Neural progenitor cell (in vitro differentiated cells): ENCODE results near the gene COLEC12. TPM values are rescaled to one million over a fixed set of nuclear protein-coding genes. Genes with fewer than 3 reads are reported as not detected.
A peak's percentile ranks its signal among the peaks of the same experiment; 100 is the strongest.

Experiments
- DNase-seq: peaks from one replicate; pipeline ENCODE4 v3.0.0-alpha.2; 2016; ENCODE audit warnings: low spot score
- H2AFZ ChIP-seq: fragments of 200-600 bp; sonication (generic); replicated peaks from 2 replicates; pipeline ENCODE4 v1.6.1; 2016; ENCODE audit warnings: antibody characterized with exemption
- H3F3A ChIP-seq: fragments of 200-600 bp; sonication (generic); 2 replicates; pipeline ENCODE4 v1.6.1; 2016; ENCODE audit warnings: antibody characterized with exemption, low read depth
- H3K27ac ChIP-seq: fragments of 200-600 bp; sonication (generic); 2 replicates; pipeline ENCODE4 v1.5.1; 2016; ENCODE audit warnings: mild to moderate bottlenecking
- H3K27me3 ChIP-seq: fragments of 200-600 bp; sonication (generic); 2 replicates; pipeline ENCODE4 v1.6.1; 2016; ENCODE audit warnings: mild to moderate bottlenecking, moderate library complexity
- H3K36me3 ChIP-seq: fragments of 200-600 bp; sonication (generic); 2 replicates; pipeline ENCODE4 v1.5.1; 2016
- H3K4me1 ChIP-seq: fragments of 200-600 bp; sonication (generic); 2 replicates; pipeline ENCODE4 v1.6.1; 2016; ENCODE audit warnings: mixed run types
- H3K4me2 ChIP-seq: fragments of 200-600 bp; sonication (generic); 2 replicates; pipeline ENCODE4 v1.6.1; 2016
- H3K4me3 ChIP-seq: fragments of 200-600 bp; sonication (generic); 2 replicates; pipeline ENCODE4 v1.5.1; 2016
- H3K79me2 ChIP-seq: fragments of 200-600 bp; sonication (generic); 2 replicates; pipeline ENCODE4 v1.6.1; 2016; ENCODE audit warnings: low read depth
- H3K9ac ChIP-seq: fragments of 200-600 bp; sonication (generic); 2 replicates; pipeline ENCODE4 v1.6.1; 2016
- H3K9me3 ChIP-seq: fragments of 200-600 bp; sonication (generic); 2 replicates; pipeline ENCODE4 v1.5.1; 2016; ENCODE audit warnings: low read depth
- H4K20me1 ChIP-seq: fragments of 200-600 bp; sonication (generic); 2 replicates; pipeline ENCODE4 v1.6.1; 2016; ENCODE audit warnings: low read depth
- H3K27ac Mint-ChIP-seq: 3 replicates; pipeline ENCODE4 v1.8.0; 2021; ENCODE audit warnings: mixed read lengths
- H3K27me3 Mint-ChIP-seq: 2 replicates; pipeline ENCODE4 v1.8.0; 2022; ENCODE audit warnings: low read depth, mild to moderate bottlenecking, inconsistent platforms, moderate library complexity, mixed read lengths; ENCODE audit not compliant: insufficient read depth
- H3K36me3 Mint-ChIP-seq: 3 replicates; pipeline ENCODE4 v1.8.0; 2021; ENCODE audit warnings: mixed read lengths
- H3K4me1 Mint-ChIP-seq: 3 replicates; pipeline ENCODE4 v1.8.0; 2021; ENCODE audit warnings: mixed read lengths
- H3K4me3 Mint-ChIP-seq: 3 replicates; pipeline ENCODE4 v1.8.0; 2021; ENCODE audit warnings: mild to moderate bottlenecking, moderate library complexity, mixed read lengths
- H3K9me3 Mint-ChIP-seq: 3 replicates; pipeline ENCODE4 v1.8.0; 2020; ENCODE audit warnings: mixed read lengths
- EZH2 ChIP-seq: fragments of 200-600 bp; sonication (generic); IDR thresholded peaks from 2 replicates; pipeline ENCODE4 v1.6.1; 2017; ENCODE audit warnings: antibody characterized with exemption, mild to moderate bottlenecking, moderate library complexity
- EZH2phosphoT487 ChIP-seq: fragments of 200-600 bp; sonication (generic); IDR thresholded peaks from 2 replicates; pipeline ENCODE4 v1.6.1; 2017; ENCODE audit warnings: antibody characterized with exemption
- total RNA-seq: library from RNA; depleted of rRNA; stranded (reverse); fragments of >200 nt; gene quantifications from 2 replicates; pipeline ENCODE4 v1.2.3, GENCODE V29; 2015; ENCODE audit warnings: low replicate concordance
- TF ChIP-seq, protein P1 (sequence below): fragments of 200-600 bp; sonication (generic); IDR thresholded peaks from 2 replicates; pipeline ENCODE4 v1.5.1; 2017; ENCODE audit warnings: antibody characterized with exemption, mild to moderate bottlenecking

The COLEC12 gene
- total RNA-seq, 1 donor from 2014 or later, result 2.0 TPM

DNA sequence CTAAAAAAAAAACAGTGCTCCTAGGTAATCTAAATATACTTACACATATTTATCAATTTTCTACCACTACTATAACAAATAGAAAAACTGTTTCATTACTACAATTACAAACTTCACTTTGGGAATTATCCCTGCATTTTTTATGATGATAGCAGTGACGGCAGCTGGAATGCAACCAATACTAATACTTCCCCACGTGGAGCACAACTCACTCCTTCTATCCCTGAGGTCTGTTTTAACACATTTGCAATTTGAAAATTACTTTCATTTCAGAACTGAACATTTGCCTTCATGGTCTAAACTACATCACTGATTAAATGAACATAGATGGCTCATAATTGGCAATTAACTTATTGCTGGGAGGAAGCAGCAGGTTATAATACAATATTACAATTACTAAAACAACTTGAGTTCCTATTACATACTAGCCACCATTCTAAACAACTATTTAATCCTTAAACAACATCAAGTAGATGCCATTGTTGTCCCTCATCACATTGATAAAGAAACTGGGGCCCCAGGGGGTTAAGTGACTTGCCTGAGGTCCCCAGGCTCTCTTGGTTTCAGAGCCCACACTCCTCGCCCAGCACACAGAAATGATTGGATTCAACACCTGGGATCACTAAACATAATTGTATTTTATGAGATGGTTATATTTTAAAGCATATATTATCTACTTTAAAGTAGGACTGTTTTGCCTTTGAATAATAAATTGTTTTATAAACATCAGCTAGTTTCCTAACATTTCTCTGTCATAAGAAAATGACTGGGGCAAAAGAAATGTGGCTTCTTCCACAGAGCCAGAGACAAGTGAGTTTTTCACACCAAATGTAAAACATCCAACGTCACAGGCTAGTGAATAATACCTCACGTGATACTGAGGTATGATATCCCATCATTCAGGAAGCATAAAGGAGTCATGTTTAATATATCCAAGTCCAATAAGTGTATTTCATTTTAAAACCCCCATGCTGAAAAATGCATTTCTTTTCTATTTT lies 6.2 kb downstream of the COLEC12 start:
- H3K4me1 ChIP-seq, result peaks cover 13% of the 10 kb centered on the region
- no peak overlapping the region for H3K4me2 ChIP-seq
- Mint-ChIP-seq H3K4me1 (peaks cover 45% of the 10 kb centered on the region), H3K9me3 (no peaks in the 10 kb centered on the region), H3K27ac (no peak overlapping the region), H3K36me3 (no peaks in the 10 kb centered on the region), H3K4me3 (no peak overlapping the region), H3K27me3 (peaks cover 4% of the 10 kb centered on the region)
- no peaks in the 10 kb centered on the region for H4K20me1 ChIP-seq
- H3K79me2 ChIP-seq, result no peaks in the 10 kb centered on the region
- no peak for TF ChIP-seq EZH2
- TF ChIP-seq EZH2phosphoT487, result no peak
- TF ChIP-seq, protein P1, sequence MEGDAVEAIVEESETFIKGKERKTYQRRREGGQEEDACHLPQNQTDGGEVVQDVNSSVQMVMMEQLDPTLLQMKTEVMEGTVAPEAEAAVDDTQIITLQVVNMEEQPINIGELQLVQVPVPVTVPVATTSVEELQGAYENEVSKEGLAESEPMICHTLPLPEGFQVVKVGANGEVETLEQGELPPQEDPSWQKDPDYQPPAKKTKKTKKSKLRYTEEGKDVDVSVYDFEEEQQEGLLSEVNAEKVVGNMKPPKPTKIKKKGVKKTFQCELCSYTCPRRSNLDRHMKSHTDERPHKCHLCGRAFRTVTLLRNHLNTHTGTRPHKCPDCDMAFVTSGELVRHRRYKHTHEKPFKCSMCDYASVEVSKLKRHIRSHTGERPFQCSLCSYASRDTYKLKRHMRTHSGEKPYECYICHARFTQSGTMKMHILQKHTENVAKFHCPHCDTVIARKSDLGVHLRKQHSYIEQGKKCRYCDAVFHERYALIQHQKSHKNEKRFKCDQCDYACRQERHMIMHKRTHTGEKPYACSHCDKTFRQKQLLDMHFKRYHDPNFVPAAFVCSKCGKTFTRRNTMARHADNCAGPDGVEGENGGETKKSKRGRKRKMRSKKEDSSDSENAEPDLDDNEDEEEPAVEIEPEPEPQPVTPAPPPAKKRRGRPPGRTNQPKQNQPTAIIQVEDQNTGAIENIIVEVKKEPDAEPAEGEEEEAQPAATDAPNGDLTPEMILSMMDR, result no peak
- H3F3A ChIP-seq, result peaks cover 5% of the 10 kb centered on the region
- H3K27me3 ChIP-seq, result peaks cover 19% of the 10 kb centered on the region
- no peak overlapping the region for H3K27ac ChIP-seq
- no peak overlapping the region for H3K4me3 ChIP-seq
- H3K9ac ChIP-seq, result no peak overlapping the region
- H3K36me3 ChIP-seq, result no peaks in the 10 kb centered on the region
- DNase-seq, result peak; percentile 57
- no peak overlapping the region for H2AFZ ChIP-seq
- H3K9me3 ChIP-seq, result no peaks in the 10 kb centered on the region

DNA sequence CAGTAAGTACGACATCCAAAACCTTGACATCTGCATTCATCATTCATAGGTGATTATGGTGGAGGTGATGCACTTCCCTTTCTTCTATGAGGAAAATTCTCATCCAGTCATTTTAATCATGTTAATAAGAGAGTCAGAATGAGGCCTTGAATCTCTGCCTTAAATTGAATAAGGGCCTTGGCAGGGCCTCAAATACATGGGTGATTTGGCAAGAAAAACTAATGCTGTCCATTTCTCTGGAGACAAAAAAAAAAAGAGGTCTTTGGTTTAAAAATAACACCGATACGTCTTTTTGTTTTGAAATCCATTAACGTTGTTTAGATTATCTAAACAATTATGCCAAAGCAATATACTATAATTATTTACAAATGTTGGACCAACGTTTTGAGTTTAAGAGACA lies 8.1 kb downstream of the COLEC12 start:
- no peaks in the 10 kb centered on the region for H3K9me3 ChIP-seq
- H3K27ac Mint-ChIP-seq, result no peak overlapping the region
- H3F3A ChIP-seq, result peaks cover under 1% of the 10 kb centered on the region
- no peak overlapping the region for H2AFZ ChIP-seq
- peaks cover 4% of the 10 kb centered on the region for H3K27me3 Mint-ChIP-seq
- H3K27ac ChIP-seq, result no peak overlapping the region
- no peaks in the 10 kb centered on the region for H3K79me2 ChIP-seq
- no peak overlapping the region for H3K9ac ChIP-seq
- H3K4me1 ChIP-seq, result peaks cover 11% of the 10 kb centered on the region
- H3K4me3 ChIP-seq, result no peak overlapping the region
- no peaks in the 10 kb centered on the region for H4K20me1 ChIP-seq
- peaks cover 5% of the 10 kb centered on the region for H3K9me3 Mint-ChIP-seq
- H3K4me1 Mint-ChIP-seq, result peaks cover 32% of the 10 kb centered on the region
- H3K4me3 Mint-ChIP-seq, result no peak overlapping the region
- no peak for DNase-seq
- H3K27me3 ChIP-seq, result peaks cover under 1% of the 10 kb centered on the region
- peaks cover 6% of the 10 kb centered on the region for H3K36me3 Mint-ChIP-seq
- no peak overlapping the region for H3K4me2 ChIP-seq
- TF ChIP-seq EZH2phosphoT487 (no peak), EZH2 (no peak)
- TF ChIP-seq, protein P1, result no peak
- no peaks in the 10 kb centered on the region for H3K36me3 ChIP-seq

DNA sequence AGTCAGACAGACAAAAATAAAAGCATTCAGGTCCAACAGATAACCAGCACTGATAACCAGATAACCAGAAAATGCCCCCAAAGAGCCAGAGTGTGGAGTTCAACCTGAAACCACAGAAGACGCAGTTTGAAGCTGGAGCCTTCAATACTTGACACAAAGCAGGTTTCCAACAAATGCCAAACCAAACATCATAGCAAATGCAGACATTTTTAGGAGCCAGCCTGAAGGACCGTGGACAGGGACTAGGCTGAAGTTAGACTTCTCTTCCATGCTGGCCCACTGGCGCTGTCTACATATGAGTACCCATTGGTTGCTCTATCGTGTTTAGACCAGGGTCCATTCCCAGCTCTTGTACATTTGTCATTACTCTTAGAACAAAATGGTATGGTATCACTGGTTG lies 9.9 kb downstream of the COLEC12 start:
- DNase-seq, result no peak
- Histone ChIP-seq H3K4me2 (no peak overlapping the region), H3K4me3 (no peak overlapping the region), H2AFZ (no peak overlapping the region), H3K9ac (no peak overlapping the region), H3K9me3 (peaks cover 4% of the 10 kb centered on the region), H3K36me3 (no peaks in the 10 kb centered on the region), H4K20me1 (no peaks in the 10 kb centered on the region), H3K79me2 (no peaks in the 10 kb centered on the region), H3K27ac (no peak overlapping the region), H3F3A (no peaks in the 10 kb centered on the region), H3K27me3 (no peaks in the 10 kb centered on the region), H3K4me1 (peaks cover 11% of the 10 kb centered on the region)
- Mint-ChIP-seq H3K4me3 (no peak overlapping the region), H3K36me3 (peaks cover 15% of the 10 kb centered on the region), H3K27me3 (peaks cover 4% of the 10 kb centered on the region), H3K27ac (no peak overlapping the region), H3K9me3 (peaks cover 18% of the 10 kb centered on the region), H3K4me1 (peaks cover 28% of the 10 kb centered on the region)
- no peak for TF ChIP-seq EZH2
- TF ChIP-seq, protein P1, result no peak
- no peak for TF ChIP-seq EZH2phosphoT487
